HG03103 (cell line): Measurements from ENCODE around the gene NACAD.
"Not testable (repeated sequence)": the region's sequence is repeated elsewhere in the genome, so short reads cannot be mapped to it uniquely, and the experiment has no call there.

Experiments
- ATAC-seq: cut with Tn5 transposase; IDR thresholded peaks from one replicate; pipeline ENCODE4 v1.9.1; 2021; ENCODE audit warnings: low read depth; ENCODE audit not compliant: unreplicated experiment

NACAD gene

GRCh38 chr7:45060295-45060694 is 28.5 kb downstream of the NACAD start:
- ATAC-seq, result no peak

DNA sequence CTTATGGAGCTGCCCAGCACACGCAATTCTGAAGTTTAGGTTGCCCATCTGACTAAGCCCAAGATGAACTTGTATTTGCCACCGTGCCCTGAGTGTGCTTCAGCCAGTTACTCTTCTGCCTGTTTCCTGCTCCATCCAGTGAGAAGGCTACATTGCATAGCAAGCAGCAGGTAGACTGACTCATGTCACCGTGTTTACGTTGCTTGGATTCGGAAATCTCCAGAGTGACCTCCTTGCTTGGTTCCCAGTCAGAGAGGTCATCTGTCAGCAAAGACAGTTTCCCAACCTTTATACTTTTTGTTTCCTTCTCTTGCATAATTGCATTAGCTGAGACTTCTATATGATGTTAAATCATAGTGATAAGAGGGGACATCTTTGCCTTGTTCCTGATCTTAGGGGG is 30.9 kb downstream of the NACAD start:
- no peak for ATAC-seq

GRCh38 chr7:45055594-45056219 is 33.1 kb downstream of the NACAD start:
- no peak for ATAC-seq

DNA sequence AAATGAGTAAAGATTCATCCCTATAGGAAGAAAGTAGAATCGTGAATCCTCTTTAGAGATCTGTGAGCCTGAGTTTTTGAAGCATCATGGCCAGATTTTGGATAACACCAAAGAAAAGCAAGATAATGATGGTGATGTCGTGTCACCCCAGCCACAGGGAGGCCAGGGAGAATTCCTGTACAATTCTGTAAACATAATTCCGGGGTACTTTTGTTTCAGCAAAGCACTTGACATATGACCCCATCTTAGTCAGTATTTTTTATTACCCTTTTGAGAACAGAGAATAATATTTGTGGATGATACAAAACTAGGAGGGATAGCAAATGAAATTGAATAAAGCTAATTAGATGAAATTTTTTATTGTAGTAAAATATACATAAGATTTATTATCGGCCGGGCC is 33.8 kb downstream of the NACAD start:
- no peak for ATAC-seq

DNA sequence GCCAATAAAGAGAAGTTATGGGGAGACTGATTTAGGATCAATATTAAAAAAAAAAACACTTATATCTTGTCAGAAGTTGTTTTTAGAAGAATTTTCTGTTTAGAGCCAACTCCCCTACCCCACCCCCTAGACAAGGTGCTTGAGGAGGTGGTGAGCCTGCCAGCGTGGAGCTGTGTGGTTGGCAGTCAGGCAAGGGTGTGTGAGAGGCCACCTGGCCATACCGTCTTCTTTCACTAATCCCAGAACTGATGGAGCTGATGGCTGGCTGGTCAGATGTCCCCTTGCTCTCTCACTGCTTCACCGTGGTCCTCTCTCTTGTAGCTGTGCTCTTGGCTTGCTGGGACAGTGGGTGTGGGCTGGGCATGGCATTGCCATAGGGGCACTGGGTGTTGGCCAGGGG is 34.3 kb downstream of the NACAD start:
- ATAC-seq, result no peak

DNA sequence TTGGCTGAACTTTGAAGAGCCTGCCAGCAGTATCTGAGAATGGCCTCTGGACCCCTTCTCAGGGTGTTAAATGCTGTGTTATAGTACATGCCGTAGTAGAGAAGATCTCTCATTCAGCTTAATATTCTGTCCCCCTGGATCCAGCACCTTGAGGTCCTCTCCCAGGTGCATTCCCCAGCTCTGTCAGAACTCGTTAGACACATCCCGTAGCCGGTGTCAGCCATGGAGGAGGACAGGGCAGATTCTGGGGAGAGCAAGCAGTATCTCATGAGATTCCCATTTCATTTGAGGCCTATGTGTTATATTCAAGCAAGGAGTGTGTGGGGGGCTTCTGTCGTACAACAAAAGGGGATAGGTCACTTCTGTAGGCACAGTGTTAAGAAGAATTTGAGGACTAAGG is 34.8 kb downstream of the NACAD start:
- no peak for ATAC-seq

DNA sequence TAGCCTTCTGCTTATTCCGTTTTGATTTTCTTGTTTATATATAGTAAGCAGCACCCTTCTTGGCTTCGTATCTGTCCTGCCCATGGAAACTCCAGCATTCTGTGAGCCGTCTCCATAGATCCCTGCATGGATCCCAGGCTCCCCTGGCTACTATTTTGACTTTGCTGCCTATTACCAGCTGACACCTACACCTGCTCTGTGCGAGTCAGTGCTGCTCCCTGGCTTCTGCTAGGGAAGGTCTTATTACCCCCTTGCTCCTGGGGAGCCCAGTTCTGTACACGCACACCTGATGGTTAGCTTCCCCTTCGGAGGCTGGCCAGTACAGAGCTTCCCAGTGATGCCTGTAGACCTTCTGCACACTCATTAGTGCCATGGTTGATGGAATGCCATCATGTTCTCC is 35.4 kb downstream of the NACAD start:
- no peak for ATAC-seq

DNA sequence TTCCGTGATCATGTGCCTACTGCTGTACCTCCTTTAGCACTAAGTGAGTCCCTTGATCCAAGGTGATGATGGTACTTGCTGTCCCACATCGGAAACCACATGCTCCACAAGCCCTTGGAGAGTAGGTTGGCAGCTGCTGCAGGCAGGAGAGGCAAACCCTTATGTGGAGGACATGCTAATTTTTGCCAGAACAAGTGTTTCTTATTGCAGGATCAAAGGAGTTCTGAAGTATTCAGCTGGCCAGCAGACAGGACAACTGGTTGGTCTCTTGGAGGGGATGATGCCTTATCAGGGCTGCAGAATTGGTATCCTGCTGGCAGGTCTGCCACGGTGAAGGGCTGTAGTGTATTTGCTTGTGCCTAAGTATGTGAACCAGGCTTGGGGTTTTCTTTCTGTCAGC is 36.8 kb downstream of the NACAD start:
- ATAC-seq, result no peak

DNA sequence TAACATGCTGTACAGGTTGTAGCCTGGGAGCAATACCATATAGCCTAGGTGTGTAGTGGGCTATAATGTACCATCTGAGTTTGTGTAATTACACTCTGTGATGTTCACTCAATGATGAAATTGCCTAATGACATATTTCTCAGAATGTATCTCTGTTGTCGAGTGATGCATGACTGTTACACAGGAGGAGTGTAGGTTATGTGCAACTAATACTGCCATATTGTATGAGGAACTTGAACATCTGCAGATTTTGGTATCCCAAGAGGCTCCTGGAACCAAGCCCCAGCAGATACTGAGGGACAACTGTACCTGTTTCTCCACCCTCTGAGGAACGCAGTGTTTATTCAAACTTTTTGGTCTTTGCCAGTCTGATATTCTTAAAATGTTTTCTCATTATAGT is 38.6 kb downstream of the NACAD start:
- no peak for ATAC-seq

- no peak for ATAC-seq
Measured at GRCh38 chr7:45048748-45049147, 40.0 kb downstream of the NACAD start.

- no peak for ATAC-seq
Measured at GRCh38 chr7:45044338-45044737, 44.4 kb downstream of the NACAD start.

- no peak for ATAC-seq
Measured at GRCh38 chr7:45039106-45039505, 49.7 kb downstream of the NACAD start.

DNA sequence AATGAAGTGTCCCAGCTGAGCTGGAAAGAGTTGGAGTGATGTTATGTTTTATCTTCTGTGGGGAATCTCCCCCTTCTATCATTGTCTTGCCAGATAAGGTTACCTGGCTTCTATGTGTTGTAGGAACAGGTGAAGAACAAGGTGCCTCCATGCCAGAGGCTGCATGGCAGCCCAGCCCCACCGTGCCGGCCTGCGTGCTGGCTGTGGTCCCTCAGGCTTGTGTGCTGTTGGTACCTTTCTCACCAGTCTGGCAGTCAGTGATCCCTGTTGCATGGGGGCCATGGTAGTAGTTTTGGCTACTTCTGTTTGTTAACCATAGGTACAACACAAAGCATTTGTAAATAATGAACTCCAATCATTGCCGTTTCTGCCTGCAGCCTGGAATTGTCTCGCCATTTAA is 50.9 kb downstream of the NACAD start:
- no peak for ATAC-seq

DNA sequence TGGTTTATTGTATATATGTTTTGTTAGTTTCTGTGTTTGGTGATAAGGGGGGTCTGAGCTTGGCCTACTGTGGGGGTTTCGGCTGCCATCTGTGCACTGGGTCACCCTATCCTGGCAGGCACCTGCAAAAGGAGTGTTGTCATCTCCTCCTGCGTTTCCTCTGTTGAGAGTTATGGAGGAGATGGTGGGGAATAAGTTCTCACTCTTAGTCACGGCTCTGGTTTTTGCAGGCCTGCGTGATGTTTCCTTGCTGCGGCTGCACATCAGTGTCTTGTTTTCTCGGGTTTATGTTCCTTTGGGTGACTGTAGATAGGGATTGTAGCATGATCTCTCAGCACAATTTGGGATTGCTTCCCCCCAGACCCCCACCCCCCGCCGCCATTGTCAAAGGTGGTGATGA is 52.0 kb downstream of the NACAD start:
- no peak for ATAC-seq

GRCh38 chr7:45036317-45036716 is 52.5 kb downstream of the NACAD start:
- ATAC-seq, result no peak

DNA sequence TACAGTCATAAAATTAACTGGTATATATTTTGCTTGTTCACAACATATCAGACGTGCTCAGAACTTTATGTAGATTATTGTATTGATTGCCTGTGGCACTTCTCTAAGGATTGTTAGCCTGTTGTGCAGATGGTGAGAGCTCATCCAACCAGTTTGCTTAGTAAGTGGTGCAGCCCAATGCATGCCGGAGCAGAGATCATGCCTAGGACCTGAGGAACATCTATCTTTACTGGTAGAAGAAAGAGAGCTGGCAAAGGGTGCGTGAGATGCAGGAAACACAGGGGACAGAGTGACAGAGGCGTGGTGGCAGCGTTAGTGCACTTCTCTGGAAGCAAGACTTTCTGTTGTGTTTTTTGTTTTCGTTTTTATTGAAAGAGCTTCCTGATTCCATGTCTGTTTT is 52.9 kb downstream of the NACAD start:
- no peak for ATAC-seq

- ATAC-seq, result no peak
Measured at GRCh38 chr7:45035371-45035770, 53.4 kb downstream of the NACAD start.

GRCh38 chr7:45034710-45035109 is 54.1 kb downstream of the NACAD start:
- not testable (repeated sequence) for ATAC-seq

DNA sequence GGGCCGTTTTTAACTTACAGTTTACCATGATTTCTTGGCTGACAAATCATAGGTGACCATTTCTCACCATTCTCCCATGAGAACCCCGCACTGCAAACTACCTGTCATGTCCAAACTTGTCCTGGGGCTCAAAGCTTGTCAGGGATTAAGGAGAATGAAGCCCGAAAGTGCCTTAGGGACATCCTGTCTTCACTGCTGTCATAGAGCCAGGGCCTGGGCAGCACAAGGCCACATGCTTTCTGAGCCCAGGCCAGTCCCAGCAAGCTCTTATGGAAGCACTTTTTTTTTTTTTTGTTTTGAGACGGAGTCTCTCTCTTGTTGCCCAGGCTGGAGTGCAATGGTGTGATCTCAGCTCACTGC is 54.9 kb downstream of the NACAD start:
- ATAC-seq, result no peak

GRCh38 chr7:45033261-45033930 is 55.4 kb downstream of the NACAD start:
- no peak for ATAC-seq

DNA sequence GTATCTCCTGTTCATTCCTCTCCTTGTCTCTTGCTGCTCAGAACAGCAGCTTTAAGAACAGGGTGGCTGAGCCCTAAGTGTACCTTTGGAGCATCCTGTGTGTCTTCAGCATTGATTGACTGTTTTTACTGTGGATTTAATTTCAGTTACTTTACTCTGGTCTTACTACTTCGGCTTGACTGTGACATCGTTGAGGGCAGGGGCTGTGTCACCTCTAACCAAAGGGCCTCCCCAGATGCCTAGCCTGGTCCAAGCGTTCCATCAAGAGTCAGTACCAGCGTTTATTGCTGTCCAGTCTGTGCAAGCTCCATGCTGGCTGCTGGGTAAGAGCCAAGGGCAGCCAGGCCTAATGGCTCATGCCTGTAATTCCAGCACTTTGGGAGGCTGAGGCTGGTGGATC is 56.3 kb downstream of the NACAD start:
- no peak for ATAC-seq

DNA sequence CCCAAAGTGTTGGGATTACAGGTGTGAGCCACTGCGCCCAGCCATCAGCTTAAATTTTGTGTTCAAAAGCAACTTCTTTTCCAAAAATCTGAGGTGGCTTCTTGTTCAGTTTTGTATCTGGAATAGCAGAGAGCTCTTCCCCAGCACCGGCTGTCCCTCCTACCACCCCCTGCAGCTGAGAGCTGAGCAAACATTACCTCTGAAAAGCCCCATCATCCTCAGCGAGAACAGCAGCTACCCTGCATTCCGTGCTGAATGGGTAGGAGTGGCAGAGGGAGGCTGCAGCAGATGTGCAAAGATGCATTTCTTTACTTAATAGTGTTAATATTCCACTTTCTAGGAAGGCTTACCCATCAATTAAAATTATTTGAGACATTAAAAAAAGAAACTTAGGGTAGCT is 56.9 kb downstream of the NACAD start:
- ATAC-seq, result no peak
